Calu3 (cell line): ENCODE results near the gene SPRN. TPM values are rescaled to one million over a fixed set of nuclear protein-coding genes. Genes with fewer than 3 reads are reported as not detected.

ENCODE experiments used
- BruUV-seq: library from RNA; stranded (reverse); fragments of 400-500 nt; replicated peaks from 2 replicates; lab custom pipeline; 2021; lab: Mats Ljungman, UMichigan
- CTCF ChIA-PET: fragments of 300-600 bp; sonication (Branson Sonifier 250); formaldehyde crosslinking; loops from one replicate; lab custom pipeline; 2022; ENCODE audit warnings: antibody characterized with exemption; lab: Charles Lee
- DNase-seq: peaks from one replicate; pipeline ENCODE4 v3.0.0; 2022
- H3K27ac Mint-ChIP-seq: one replicate; pipeline ENCODE4 v1.8.0; 2022; ENCODE audit warnings: mixed read lengths; ENCODE audit not compliant: unreplicated experiment
- H3K27me3 Mint-ChIP-seq: one replicate; pipeline ENCODE4 v1.8.0; 2022; ENCODE audit warnings: mixed read lengths; ENCODE audit not compliant: unreplicated experiment
- H3K36me3 Mint-ChIP-seq: one replicate; pipeline ENCODE4 v1.8.0; 2022; ENCODE audit warnings: mild to moderate bottlenecking, moderate library complexity, mixed read lengths; ENCODE audit not compliant: insufficient read depth, unreplicated experiment
- H3K4me1 Mint-ChIP-seq: one replicate; pipeline ENCODE4 v1.8.0; 2022; ENCODE audit warnings: mild to moderate bottlenecking, low read depth, mixed read lengths; ENCODE audit not compliant: unreplicated experiment
- H3K4me3 Mint-ChIP-seq: one replicate; pipeline ENCODE4 v1.8.0; 2022; ENCODE audit warnings: mild to moderate bottlenecking, low read depth, moderate library complexity, mixed read lengths; ENCODE audit not compliant: unreplicated experiment
- H3K9me3 Mint-ChIP-seq: one replicate; pipeline ENCODE4 v1.8.0; 2022; ENCODE audit warnings: low read depth, mixed read lengths; ENCODE audit not compliant: unreplicated experiment
- intact Hi-C: fragments of 100-400 bp; cut with micrococcal nuclease; formaldehyde crosslinking; loops from one replicate; pipeline ENCODE4 v1.10.0; 2022; ENCODE audit not compliant: unreplicated experiment
- total RNA-seq: library from RNA; stranded (reverse); gene quantifications from 2 replicates; pipeline ENCODE4 v1.2.3, GENCODE V29; 2022
- TF ChIP-seq, protein P1 (sequence below): fragments of 200-600 bp; IDR thresholded peaks from one replicate; pipeline ENCODE4 v1.8.0; 2022; ENCODE audit warnings: antibody characterized with exemption; ENCODE audit not compliant: unreplicated experiment

Gene SPRN
- total RNA-seq, 1 experiment from 2014 or later = not detected

DNA sequence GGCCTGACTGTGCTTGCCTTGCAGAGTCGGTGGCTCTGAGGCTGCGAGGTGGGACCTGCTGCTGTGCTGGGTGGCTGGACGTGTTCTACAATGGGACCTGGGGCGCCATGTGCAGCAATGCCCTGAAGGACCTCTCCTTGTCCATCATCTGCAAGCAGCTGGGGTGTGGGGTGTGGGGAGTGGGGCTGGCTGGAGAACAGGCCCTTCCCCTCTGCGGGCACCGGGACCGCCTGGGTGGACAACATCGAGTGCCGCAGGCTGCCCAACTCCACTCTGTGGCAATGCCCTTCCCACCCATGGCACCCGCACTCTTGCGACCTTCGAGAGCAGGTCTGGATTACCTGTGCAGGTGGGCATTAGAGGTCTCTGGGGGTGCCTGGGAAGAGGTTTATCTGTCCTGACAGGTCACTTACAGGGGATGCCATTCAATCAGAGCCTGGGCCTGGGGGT, 40.2 kb upstream of the SPRN start:
- Mint-ChIP-seq H3K27me3 (no peaks in the 10 kb centered on the region), H3K36me3 (peaks cover 5% of the 10 kb centered on the region), H3K4me1 (no peaks in the 10 kb centered on the region), H3K27ac (no peak overlapping the region), H3K4me3 (no peak overlapping the region), H3K9me3 (peaks cover 7% of the 10 kb centered on the region)
- no TSS peak for BruUV-seq
- intact Hi-C loops = no loop called here
- TF ChIP-seq, protein P1, sequence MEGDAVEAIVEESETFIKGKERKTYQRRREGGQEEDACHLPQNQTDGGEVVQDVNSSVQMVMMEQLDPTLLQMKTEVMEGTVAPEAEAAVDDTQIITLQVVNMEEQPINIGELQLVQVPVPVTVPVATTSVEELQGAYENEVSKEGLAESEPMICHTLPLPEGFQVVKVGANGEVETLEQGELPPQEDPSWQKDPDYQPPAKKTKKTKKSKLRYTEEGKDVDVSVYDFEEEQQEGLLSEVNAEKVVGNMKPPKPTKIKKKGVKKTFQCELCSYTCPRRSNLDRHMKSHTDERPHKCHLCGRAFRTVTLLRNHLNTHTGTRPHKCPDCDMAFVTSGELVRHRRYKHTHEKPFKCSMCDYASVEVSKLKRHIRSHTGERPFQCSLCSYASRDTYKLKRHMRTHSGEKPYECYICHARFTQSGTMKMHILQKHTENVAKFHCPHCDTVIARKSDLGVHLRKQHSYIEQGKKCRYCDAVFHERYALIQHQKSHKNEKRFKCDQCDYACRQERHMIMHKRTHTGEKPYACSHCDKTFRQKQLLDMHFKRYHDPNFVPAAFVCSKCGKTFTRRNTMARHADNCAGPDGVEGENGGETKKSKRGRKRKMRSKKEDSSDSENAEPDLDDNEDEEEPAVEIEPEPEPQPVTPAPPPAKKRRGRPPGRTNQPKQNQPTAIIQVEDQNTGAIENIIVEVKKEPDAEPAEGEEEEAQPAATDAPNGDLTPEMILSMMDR = no peak
- CTCF ChIA-PET = no interaction called here
- DNase-seq = no peak

DNA sequence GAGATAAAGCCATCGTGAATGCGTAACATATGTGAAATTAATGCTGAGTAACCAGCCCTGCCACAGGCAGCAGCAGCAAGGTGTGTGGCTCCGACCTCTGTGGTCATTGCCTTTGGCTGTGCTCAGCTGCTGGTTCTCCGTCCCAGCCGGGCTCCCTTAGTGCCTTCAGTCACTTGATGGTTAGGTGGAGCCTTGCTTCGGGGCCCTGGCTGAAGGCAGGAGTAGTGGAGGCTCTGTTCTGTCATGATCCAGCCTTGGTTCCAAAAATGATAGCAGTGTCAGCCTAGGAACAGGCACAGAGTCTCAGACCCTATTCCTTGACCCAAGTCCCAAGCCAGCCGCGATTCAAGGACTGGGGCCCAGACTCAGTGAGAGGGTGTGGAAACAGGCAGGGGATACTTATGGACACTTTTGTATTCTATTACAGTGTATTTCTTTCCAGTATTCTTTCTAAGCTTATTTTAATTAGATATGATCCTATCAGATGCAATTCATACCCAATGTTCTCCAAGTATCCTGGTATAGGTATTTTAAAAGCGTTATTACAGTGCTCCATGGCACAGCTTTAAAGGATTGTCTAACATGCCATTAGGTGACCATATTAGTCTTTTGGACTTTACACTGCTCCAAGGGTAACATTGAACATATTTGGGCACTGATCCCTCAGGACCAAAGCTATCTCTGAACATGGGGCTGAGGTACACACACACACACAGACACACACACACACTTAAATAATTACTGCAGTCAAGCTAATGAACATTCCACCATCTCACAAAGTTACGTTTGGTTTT, 38.3 kb upstream of the SPRN start:
- CTCF ChIA-PET = no interaction called here
- no peak for DNase-seq
- H3K36me3 Mint-ChIP-seq = no peaks in the 10 kb centered on the region
- intact Hi-C loops = no loop called here
- H3K27me3 Mint-ChIP-seq = no peaks in the 10 kb centered on the region
- no TSS peak for BruUV-seq
- H3K27ac Mint-ChIP-seq = no peak overlapping the region
- no peaks in the 10 kb centered on the region for H3K4me1 Mint-ChIP-seq
- no peak overlapping the region for H3K4me3 Mint-ChIP-seq
- TF ChIP-seq, protein P1 = no peak
- H3K9me3 Mint-ChIP-seq = peaks cover 5% of the 10 kb centered on the region

DNA sequence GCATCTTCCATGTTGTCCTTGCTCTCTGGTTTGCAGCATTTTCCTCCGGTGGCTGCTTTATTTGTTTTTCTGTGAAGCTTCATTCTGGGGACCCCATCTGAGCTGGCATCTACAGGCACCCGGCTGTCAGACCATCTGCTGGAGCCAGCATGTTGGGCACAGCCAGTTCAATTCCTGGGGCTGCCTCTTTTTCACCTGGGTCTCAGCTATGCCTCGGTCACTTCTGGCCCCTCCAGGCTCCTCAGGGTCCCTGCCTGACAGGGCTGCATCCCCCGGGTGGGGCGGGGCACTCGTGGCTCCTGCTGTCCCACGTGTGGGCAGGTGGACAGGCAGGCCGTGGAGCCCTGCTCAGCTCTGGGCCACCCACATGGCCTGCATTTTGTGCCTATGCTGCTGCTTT, 37.4 kb upstream of the SPRN start:
- DNase-seq = no peak
- intact Hi-C loops = no loop called here
- BruUV-seq = no TSS peak
- TF ChIP-seq, protein P1 = no peak
- Mint-ChIP-seq H3K4me1 (no peaks in the 10 kb centered on the region), H3K27ac (no peak overlapping the region), H3K4me3 (no peak overlapping the region), H3K36me3 (no peaks in the 10 kb centered on the region), H3K9me3 (peaks cover 5% of the 10 kb centered on the region), H3K27me3 (no peaks in the 10 kb centered on the region)
- CTCF ChIA-PET = no interaction called here

DNA sequence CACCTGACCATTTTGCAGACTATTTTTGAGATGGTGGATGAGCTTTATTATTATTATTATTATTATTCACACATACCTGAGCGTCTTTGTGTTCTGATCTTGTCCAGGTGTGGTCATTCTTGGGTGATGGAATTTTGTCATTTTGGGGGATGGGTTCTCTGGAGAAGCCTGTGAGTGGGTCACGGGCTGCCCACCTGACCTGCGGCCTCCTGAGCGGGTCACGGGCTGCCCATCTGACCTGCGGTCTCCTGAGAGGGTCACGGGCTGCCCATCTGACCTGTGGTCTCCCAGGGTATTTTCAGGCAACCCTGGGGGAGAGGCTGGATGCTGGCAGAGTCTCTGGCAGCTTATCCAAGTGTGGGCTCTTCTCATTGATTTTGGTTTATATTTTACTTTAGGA, 36.6 kb upstream of the SPRN start:
- Mint-ChIP-seq H3K36me3 (no peaks in the 10 kb centered on the region), H3K9me3 (peaks cover 5% of the 10 kb centered on the region), H3K4me1 (no peaks in the 10 kb centered on the region), H3K4me3 (no peak overlapping the region), H3K27ac (no peak overlapping the region), H3K27me3 (no peaks in the 10 kb centered on the region)
- BruUV-seq = no TSS peak
- no peak for DNase-seq
- intact Hi-C loops = no loop called here
- CTCF ChIA-PET = no interaction called here
- TF ChIP-seq, protein P1 = no peak
